SW 1271 (cell line): ENCODE measurements around the gene TTC13.
A peak's percentile ranks its signal among the peaks of the same experiment; 100 is the strongest.
"Not testable (repeated sequence)": the region's sequence is repeated elsewhere in the genome, so short reads cannot be mapped to it uniquely, and the experiment has no call there.

Experiments used
- DNase-seq, 2 experiments: peaks; one replicate each; lab custom pipeline; 2025; lab: John Stamatoyannopoulos, UW

Gene TTC13

GRCh38 chr1:230986976-230987375 lies 8.3 kb upstream of the TTC13 start:
- peak in 1 of 2 experiments; percentile 19 for DNase-seq

- no peak for DNase-seq
These were observed 7.0 kb upstream of the TTC13 start for GRCh38 chr1:230985711-230986110.

GRCh38 chr1:230984622-230985515 lies 6.2 kb upstream of the TTC13 start:
- DNase-seq: not testable (repeated sequence)

GRCh38 chr1:230983811-230984210 lies 5.2 kb upstream of the TTC13 start:
- DNase-seq: no peak

- DNase-seq: no peak
These were observed 4.0 kb upstream of the TTC13 start for GRCh38 chr1:230982696-230983095.

- DNase-seq: no peak
These were observed 1.3 kb upstream of the TTC13 start for GRCh38 chr1:230979952-230980351.

- DNase-seq: no peak
These were observed 692 bp upstream of the TTC13 start for GRCh38 chr1:230979389-230979716.

GRCh38 chr1:230977761-230978490 lies 735 bp downstream of the TTC13 start:
- peak; percentile 1 to 3 for DNase-seq

- DNase-seq: no peak
These were observed 1.6 kb downstream of the TTC13 start for GRCh38 chr1:230976825-230977747.

GRCh38 chr1:230976360-230976759 lies 2.3 kb downstream of the TTC13 start:
- DNase-seq: no peak

- DNase-seq: no peak
These were observed 3.0 kb downstream of the TTC13 start for GRCh38 chr1:230975636-230976035.

GRCh38 chr1:230972855-230973271 lies 5.8 kb downstream of the TTC13 start:
- DNase-seq: no peak

- DNase-seq: no peak
These were observed 6.9 kb downstream of the TTC13 start for GRCh38 chr1:230971771-230972170.

- DNase-seq: no peak
These were observed 8.2 kb downstream of the TTC13 start for GRCh38 chr1:230970432-230970831.

GRCh38 chr1:230966358-230966873 lies 12.2 kb downstream of the TTC13 start:
- no peak for DNase-seq

- no peak for DNase-seq
These were observed 13.1 kb downstream of the TTC13 start for GRCh38 chr1:230965535-230965934.

GRCh38 chr1:230964896-230965295 lies 13.8 kb downstream of the TTC13 start:
- no peak for DNase-seq

GRCh38 chr1:230958370-230958769 lies 20.3 kb downstream of the TTC13 start:
- DNase-seq: no peak

- no peak for DNase-seq
These were observed 21.1 kb downstream of the TTC13 start for GRCh38 chr1:230957580-230957989.

- no peak for DNase-seq
These were observed 28.3 kb downstream of the TTC13 start for GRCh38 chr1:230950404-230950803.

- DNase-seq: no peak
These were observed 29.8 kb downstream of the TTC13 start for GRCh38 chr1:230948903-230949302.

- DNase-seq: no peak
These were observed 30.4 kb downstream of the TTC13 start for GRCh38 chr1:230948301-230948700.
